CD4-positive, alpha-beta T cell treated with Interferon alpha-2 for 1 hour (primary cell): ENCODE measurements around the gene UNC93B1.
A peak's percentile ranks its signal among the peaks of the same experiment; 100 is the strongest.
"Not testable (repeated sequence)": the region's sequence is repeated elsewhere in the genome, so short reads cannot be mapped to it uniquely, and the experiment has no call there.

Source experiments
- DNase-seq, 2 donors: peaks; one replicate each; pipeline ENCODE4 v3.0.0-alpha.2; 2020 to 2022

The UNC93B1 gene

DNA sequence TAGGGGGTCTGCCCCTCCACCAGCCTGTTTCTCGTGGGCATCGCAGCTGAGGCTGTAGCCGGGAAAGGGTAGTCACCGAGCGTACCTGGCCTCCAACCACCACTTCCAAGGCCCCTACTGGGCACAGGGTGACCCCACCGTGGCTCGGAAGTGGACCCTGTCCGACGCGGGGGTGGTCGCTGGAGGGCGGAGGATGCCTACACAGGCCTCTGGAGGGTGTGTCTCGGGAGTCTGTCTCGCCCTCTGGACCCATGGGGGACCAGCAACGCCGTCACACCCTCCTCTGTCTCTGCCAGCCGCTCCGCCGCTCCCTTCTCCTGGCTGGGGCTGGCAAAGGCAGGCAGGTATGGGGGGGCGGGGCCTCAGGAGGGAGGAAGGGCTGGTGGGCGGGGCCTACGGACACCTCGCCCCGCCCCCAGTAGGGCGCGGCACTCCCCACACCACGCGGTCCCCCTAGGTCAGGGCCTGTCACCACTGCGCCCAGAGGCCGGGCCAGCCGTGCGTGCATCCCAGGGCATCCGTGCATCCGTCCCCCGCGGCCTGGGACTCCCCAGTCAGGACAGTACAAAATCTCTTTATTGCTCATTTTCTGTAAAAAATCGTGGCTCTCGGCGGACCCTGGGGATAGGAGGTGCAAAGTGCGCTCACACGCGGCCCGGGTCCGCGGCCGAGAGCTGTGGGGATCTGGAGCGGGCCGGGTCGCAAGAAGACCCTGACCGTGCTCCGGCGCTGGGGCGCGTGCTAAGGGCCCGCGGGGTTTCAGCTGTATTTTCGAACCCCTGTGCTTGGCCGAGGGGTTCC, 13.2 kb downstream of the UNC93B1 start:
- DNase-seq, result not testable (repeated sequence)

DNA sequence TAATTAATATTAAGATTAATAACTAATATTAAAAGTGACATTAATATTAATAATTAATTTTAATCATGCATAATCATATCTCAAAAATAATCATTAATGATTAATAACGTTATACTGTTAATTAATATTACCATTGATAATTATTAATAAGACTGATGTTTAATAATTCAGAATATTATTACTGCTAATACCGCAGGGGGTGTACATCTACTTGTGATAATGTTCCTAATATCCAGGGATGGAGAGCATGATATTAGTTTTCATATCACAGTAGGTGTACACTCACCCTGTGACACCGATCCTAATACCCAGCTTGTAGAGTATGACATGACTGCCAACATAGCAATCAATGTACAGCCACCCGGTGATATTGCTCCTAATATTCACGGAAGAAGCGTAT, 18.6 kb downstream of the UNC93B1 start:
- DNase-seq, result not testable (repeated sequence)

DNA sequence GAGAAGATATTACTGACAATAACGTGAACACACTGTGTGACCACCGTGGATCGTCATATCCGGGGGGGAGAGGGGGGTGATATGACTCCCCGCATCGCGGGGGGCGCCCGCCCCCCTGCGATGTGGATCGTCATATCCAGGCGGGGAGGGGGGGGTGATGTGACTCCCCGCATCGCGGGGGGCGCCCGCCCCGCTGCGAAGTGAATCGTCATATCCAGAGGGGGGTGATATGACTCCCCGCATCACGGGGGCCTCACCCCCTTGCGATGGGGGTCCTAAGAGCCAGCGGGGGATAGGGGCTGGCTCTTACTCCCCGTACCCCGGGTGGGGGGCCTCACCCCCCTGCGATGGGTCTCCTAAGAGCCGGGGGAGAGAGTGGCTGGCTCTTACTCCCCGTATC, 19.9 kb downstream of the UNC93B1 start:
- no peak for DNase-seq

DNA sequence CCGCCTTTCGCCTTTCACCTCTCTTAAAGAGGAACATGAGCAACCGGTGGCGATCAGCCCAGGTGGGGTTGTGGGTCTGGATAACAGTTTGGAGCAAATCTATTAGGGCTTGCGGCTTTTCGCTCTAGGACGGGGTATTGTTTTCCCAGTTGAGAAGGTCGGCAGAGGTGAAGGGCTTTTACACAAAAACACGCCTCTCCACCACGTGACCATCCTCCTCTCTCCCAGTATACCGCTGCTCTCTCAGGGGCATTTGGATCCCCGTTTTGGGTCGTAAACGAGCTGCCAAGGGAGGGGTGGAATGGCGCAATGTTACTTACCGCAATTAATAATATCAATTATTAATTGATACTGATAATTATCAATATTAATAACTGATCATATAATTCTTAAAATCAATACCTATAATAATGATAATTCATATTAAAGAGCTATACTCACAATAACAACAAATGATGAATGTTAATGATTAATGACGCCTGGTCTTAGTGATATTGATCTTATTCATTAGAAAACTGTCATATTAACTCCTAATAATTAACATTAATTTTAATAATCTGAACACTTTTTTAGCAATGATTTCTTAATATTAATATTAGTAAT, 21.5 kb downstream of the UNC93B1 start:
- DNase-seq, result not testable (repeated sequence)

DNA sequence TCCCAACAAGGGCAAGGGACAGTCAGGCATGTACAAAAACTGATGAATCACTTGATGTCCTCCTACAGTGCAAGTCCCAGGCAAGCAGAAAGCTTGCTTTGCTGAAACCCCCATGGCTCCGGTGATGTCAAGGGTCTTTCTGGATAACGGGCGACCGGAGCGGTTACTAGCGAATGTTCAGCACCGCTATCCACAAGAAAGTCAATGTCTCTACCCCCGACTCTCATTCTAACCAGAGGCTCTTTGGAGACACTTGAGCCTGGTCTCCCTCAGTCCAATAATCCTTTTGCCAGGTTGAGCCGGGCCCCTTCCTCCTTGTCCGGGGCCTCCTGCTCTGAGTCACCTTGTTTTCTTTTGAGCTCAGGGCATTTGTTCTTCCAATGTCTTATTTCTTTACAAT, 22.7 kb downstream of the UNC93B1 start:
- DNase-seq, result not testable (repeated sequence)

DNA sequence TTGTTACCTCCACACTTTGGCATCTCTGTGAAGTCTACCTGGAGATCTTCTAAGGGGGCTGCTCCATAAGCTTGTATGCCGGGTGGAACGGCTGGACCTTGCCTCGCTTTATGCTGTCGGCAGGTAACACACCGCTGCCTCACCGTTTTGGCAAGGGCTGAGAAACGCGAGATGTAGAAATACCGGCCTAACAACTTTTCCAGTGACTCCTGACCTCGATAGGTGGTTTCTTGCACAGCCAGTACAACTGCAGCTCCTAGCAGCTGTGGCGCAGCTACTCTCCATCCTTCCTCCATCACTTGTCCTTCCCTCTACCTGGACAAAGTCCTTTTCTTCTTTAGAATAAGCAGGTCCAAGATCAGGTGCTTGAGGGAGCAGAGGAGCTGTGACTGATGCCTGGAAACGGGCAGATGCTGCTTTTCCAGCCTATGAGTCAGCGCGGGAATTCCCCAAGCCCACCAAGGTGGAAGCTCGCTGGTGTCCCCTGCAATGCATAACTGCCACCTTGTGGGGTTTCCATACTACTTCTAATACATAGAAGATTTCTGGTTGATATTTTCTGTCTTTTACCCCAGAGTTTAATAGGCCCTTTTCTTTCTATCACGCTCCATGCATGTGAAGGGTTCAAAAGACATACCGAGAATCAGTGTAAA, 25.0 kb downstream of the UNC93B1 start:
- DNase-seq, result not testable (repeated sequence)

DNA sequence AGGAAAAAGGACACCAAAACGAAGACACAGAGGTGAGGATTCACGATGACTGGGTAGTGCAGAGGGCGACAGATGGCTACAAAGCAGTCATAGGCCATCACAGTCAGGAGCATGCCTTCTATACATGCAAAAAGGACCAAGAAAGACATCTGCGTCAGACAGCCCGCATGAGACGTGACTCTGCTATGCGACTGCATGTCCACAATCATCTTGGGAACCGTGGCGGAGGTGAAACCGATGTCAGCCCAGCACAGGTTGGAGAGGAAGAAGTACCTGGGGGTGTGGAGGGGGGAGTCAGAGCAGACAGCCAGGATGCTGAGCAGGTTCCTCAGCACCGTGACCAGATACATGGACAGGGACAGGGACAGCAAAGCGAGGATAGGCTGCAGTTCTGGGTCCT, 29.2 kb downstream of the UNC93B1 start:
- DNase-seq, result not testable (repeated sequence)

DNA sequence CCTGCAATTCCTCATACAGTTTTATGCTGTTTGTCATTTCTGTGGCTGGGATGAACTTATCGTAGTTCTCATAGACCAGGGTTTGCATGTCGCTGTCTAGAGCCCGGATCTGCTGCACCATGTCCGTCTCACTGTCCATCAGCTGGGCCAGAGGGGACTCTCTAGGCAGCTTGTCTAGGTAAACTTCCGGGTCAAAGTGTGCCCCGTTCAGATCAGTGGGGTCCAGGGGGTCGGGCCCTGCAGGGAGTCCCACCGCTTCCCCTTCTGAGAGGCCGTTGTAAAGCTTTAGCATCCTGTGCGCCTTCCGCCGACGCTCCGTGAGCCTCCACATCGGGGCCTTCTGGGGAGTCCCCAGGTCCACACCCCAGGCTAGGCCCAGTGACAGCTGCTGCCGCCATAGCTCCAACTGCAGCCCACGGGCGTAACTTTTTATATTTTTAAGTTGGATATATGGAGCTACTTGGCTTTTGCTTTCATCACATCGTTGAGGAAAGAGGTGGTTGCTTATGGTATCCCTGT, 38.0 kb downstream of the UNC93B1 start:
- DNase-seq, result not testable (repeated sequence)

DNA sequence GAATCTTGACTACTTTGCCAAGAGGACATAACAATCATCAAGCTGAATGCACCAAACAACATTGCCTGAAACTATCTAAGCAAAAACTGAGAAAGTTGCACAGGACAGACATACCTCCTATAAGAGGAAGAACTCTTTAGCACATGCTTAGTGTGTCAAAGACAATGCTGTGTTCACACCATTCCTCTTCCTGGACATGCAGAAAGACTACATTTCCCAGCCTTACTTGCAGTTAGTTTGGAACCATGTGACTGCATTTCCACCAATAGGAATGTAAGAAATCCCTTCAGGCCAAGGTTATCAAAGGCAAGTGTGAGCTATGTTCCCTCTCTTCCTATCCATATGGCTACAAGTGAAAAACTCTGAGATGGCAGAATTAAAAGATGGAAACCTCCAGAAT, 39.2 kb downstream of the UNC93B1 start:
- DNase-seq, result not testable (repeated sequence)

DNA sequence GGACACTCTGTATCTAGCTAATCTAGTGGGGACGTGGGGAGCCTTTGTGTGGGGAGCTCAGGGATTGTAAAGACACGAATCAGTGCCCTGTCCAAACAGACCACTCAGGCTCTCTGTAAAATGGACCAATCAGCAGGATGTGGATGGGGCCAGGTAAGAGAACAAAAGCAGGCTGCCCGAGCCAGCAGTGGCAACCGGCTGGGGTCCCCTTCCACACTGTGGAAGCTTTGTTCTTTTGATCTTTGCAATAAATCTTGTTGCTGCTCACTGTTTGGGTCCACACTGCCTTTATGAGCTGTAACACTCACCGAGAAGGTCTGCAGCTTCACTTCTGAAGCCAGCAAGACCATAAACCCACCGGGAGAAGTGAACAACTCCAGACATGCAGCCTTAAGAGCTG, 40.0 kb downstream of the UNC93B1 start:
- DNase-seq, result not testable (repeated sequence)

DNA sequence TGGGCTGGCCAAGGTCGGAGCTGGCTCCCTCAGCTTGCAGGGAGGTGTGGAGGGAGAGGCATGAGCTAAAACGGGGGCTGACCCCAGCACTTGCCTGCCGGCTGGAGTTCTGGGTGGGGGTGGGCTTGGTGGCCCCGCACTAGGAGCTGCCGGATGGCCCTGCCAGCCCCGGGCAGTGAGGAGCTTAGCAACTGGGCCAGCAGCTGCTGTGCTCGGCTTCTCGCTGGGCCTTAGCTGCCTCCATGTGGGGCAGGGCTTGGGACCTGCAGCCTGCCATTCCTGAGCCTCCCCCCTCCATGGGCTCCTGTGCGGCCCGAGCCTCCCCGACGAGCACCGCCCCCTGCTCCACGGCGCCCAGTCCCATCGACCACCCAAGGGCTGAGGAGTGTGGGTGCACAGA, 40.7 kb downstream of the UNC93B1 start:
- not testable (repeated sequence) for DNase-seq

DNA sequence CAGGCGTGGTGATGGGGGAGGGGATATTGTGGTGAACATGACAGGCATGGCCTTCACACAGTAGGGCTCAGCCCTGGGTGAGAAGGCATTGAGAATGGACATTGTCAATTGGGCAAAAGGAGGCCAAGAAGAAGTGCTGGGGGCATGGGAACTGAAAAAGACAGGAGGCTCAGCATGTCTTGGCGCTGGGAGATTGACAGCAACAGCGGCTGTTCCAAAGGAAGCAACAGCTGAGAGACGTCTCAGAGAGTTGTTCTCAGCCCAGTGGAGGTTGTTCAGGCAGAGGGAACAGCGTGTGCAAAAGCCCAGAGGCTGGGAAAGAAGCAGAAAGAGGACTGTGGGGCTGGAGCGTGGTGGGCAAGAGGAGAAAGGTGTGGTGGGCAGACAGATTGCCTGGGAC, 47.7 kb downstream of the UNC93B1 start:
- DNase-seq, result not testable (repeated sequence)

DNA sequence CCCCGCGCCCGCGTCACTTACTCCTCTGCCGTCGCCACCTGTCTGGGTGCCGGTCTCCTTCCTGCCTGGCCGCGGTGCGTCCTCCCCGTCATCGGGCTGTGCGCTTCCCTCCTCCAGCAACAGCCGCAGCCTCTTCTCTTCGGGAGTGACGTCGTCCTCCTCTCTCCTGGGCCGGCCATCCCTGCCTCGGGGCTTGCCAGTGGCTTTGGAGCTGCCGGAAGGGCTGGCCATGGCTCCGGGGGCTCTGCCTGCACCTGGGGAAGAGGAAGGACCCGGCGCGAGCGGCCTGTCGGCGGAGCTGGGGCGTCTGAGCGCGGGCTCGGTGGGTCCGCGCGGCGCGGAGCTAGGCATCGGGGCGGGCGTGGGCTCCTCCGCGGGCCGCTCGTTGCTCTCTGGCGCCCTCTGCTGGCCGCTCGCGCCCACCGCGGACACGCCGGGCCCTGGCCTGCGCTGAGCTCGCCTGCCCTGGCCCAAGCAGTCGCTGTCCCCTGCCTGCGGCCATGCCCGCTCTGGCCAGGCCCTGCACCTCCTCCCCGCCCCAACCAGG, 48.4 kb downstream of the UNC93B1 start:
- DNase-seq, result peak; percentile 66 to 79

DNA sequence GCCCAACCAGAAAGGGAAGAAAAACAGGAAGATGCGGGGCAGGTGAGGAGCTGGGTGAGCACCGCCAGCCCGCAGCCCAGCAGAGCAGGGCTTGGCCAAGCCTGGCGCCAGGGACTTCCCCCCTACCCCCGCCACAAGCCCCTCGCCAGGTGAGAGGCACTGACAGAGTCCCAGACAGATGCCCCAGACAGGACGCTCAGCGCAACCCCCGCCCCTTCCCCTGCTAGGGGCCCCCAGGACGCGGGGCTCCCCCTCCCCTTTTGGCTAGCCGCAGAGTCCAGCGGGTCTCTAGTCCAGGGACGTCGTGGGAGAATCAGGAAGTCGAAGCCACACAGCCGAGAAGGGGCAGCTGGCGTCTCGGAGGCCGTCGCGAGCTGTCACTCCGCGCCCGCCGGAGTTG, 48.9 kb downstream of the UNC93B1 start:
- peak in 1 of 2 donors; percentile 21 for DNase-seq

DNA sequence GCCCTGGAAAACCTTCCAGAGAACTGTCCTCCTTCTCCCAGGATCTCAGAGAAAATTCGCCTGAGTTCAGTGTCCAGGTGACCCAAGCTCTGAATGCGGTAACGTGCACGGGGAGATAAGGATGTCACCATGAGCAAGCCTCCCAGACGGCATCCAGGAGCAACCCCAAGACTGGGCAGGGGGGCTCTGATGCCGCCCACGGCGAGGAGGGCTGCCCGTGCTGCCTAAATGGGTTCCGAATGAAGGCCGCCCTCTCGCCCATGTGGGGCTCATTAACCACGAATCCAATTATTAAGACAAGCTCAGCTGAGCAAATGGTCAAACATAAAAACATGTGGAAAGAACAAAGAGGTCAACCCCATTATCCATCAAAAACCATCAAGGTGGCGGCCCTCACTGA, 49.6 kb downstream of the UNC93B1 start:
- DNase-seq, result not testable (repeated sequence)

DNA sequence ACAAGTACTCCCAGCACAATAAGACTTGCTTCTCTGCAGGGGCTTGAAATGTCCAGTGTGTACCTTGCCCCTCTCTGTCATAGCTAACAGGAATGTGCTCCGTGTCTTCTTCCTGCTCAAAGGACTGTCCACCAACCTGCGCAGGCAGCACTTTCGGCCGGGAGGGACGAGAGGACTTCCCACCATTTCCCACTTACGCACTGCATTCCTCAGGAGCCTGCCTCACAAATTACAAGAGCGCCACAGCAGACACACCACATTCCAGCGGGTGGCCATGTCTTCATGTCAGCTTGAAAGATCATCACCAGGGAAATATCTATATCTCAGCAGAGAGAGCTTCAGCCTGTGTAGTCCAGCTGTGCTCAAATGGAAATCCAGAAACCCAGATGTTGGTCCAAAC, 53.2 kb downstream of the UNC93B1 start:
- DNase-seq, result not testable (repeated sequence)

DNA sequence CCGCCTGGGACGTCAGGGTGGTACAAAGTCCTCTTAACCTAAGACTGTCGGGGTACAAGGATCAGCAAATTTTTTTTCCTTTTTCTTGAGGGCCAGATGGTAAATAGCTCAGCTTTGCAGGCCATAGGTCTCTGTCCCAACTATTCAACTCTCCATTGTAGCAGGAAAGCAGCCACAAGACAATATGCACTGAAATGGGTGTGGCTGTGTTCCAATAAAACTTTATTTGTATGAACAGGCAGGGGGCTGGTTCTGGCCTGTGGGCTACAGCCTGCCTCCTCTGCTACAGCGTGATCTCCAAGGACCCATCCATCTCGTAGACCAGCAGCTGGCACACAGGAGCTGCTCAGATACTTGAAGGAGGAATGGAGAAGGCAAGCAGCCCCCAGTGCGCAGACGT, 56.1 kb downstream of the UNC93B1 start:
- not testable (repeated sequence) for DNase-seq

DNA sequence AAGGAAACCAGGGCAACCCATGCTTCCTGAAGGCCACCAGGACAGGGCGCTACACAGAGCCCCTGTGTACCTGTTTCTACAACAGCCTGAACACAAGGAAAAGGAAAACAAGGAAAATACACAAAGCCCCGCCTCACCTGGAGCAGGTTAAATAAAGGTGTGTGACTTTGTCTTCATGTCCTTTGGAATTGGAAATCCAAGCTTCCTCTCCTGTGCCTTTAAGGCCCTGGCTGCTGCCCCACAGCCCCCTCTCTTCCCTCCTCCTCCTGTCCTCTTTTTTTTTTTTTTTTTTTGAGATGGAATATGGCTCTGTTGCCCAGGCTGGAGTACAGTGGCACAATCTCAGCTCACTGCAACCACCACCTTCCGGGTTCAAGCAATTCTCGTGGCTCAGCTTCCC, 57.5 kb downstream of the UNC93B1 start:
- not testable (repeated sequence) for DNase-seq

DNA sequence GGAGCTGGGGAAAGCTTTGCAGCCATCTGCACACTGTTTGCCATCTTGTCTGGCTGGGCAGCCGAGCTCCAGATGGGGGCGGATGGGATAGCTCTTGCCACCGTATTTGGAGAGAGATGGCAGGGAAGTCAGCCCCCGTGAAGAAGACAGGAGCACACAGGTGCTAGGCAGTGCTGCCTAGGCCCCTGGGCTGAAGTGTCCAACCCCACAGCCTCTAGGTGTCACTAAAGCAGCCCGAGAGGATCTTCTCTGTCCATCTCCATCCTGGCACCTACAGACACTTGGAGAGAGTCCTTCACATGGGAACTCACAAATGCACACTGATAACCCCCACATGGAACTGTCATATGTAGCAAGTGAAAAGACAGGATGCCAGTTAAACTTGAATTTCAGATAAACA, 60.5 kb downstream of the UNC93B1 start:
- DNase-seq, result not testable (repeated sequence)
